HepG2 (cell line): ENCODE data around the gene CELF4. TPM values are rescaled to one million over a fixed set of nuclear protein-coding genes. Genes with fewer than 3 reads are reported as not detected.

Experiments
- ATAC-seq: fragments of 200-7000 bp; cut with Tn5 transposase; 3 replicates; pipeline ENCODE4 v1.9.1; 2020; ENCODE audit warnings: mild to moderate bottlenecking, moderate library complexity
- BruUV-seq: library from RNA; stranded (reverse); fragments of 400-500 nt; replicated peaks from 2 replicates; lab custom pipeline; 2021; lab: Mats Ljungman, UMichigan
- CTCF ChIA-PET: fragments of 300-600 bp; formaldehyde crosslinking; extraction: SDS; loops from one replicate; lab custom pipeline; 2021; ENCODE audit warnings: low total read pairs, inconsistent platforms, low intra/inter-chr PET ratio; lab: Yijun Ruan, JAX
- POLR2A ChIA-PET: fragments of 350-600 bp; sonication (Branson Sonifier 250); formaldehyde crosslinking; loops from one replicate; lab custom pipeline; 2020; ENCODE audit warnings: antibody characterized with exemption, inconsistent platforms; lab: Yijun Ruan, JAX
- DNase-seq: peaks from one replicate; pipeline ENCODE4 v3.0.0-alpha.2; 2015; ENCODE audit warnings: low spot score
- FAIRE-seq: peaks from 3 replicates; lab custom pipeline; 2011; peaks lifted over from hg19 to GRCh38; lab: Jason Lieb, UNC
- H2AFZ ChIP-seq: one replicate; pipeline ENCODE4 v1.6.1; 2011; ENCODE audit warnings: low read length, inconsistent platforms
- H3K27ac ChIP-seq: fragments of 300-600 bp; 3 replicates; pipeline ENCODE4 v1.8.0; 2011; ENCODE audit warnings: mixed run types, mild to moderate bottlenecking, mixed read lengths, low read length, inconsistent platforms; ENCODE audit not compliant: insufficient read depth; ENCODE audit errors: extremely low read length
- H3K27me3 ChIP-seq, 2 experiments: fragments of 200-600 bp in 1 of 2; 2 replicates in 1 of 2; 3 replicates in 1 of 2; pipeline versions ENCODE4 v1.6.0 to v1.8.0; 2011; ENCODE audit warnings: low read length in 2 of 2, mild to moderate bottlenecking in 2 of 2, moderate library complexity in 2 of 2, inconsistent platforms in 1 of 2; ENCODE audit not compliant: insufficient read depth in 2 of 2, control insufficient read depth in 1 of 2
- H3K36me3 ChIP-seq, 2 experiments: fragments of 200-600 bp in 1 of 2; replicated peaks in 1 of 2; 2 replicates in 1 of 2; 3 replicates in 1 of 2; pipeline versions ENCODE4 v1.5.1 to v1.8.0; 2011; ENCODE audit warnings: low read length in 2 of 2, inconsistent platforms in 1 of 2; ENCODE audit not compliant: insufficient read depth in 2 of 2, control insufficient read depth in 1 of 2
- H3K4me1 ChIP-seq: 2 replicates; pipeline ENCODE4 v1.5.1; 2012; ENCODE audit warnings: low read length, inconsistent platforms; ENCODE audit not compliant: insufficient read depth
- H3K4me2 ChIP-seq: 2 replicates; pipeline ENCODE4 v1.6.0; 2011; ENCODE audit warnings: low read depth, low read length, inconsistent platforms
- H3K4me3 ChIP-seq, 3 experiments: fragments of 200-600 bp in 1 of 3; sonication (generic), shearing (Covaris generic) in 1 of 3; replicated peaks in 1 of 3; 2 replicates each; pipeline ENCODE4 v1.5.1; 2011 to 2016; ENCODE audit warnings: low read length in 3 of 3, inconsistent platforms in 2 of 3, low read depth in 2 of 3, mild to moderate bottlenecking in 2 of 3, control low read depth in 1 of 3, mixed read lengths in 1 of 3; ENCODE audit not compliant: insufficient read depth in 1 of 3
- H3K79me2 ChIP-seq: one replicate; pipeline ENCODE4 v1.6.1; 2011; ENCODE audit warnings: low read length, inconsistent platforms; ENCODE audit not compliant: insufficient read depth
- H3K9ac ChIP-seq: 2 replicates; pipeline ENCODE4 v1.6.0; 2011; ENCODE audit warnings: mild to moderate bottlenecking, low read depth, low read length, inconsistent platforms; ENCODE audit not compliant: insufficient read depth
- H3K9me3 ChIP-seq: 2 replicates; pipeline ENCODE4 v1.5.1; 2012; ENCODE audit warnings: mild to moderate bottlenecking, low read length
- H4K20me1 ChIP-seq: 2 replicates; pipeline ENCODE4 v1.6.0; 2011; ENCODE audit warnings: inconsistent platforms, mild to moderate bottlenecking, low read length, moderate library complexity; ENCODE audit not compliant: insufficient read depth
- ARID2 ChIP-seq: sonication (generic); formaldehyde crosslinking; IDR thresholded peaks from 2 replicates; pipeline ENCODE4 v1.8.1; 2022; ENCODE audit warnings: mild to moderate bottlenecking, missing genetic modification reagents, borderline replicate concordance
- E2F5 ChIP-seq: sonication (generic); formaldehyde crosslinking; conservative IDR thresholded peaks from 2 replicates; pipeline ENCODE4 v1.4.0; 2020; ENCODE audit warnings: missing genetic modification reagents
- HOXA3 ChIP-seq: sonication (generic); formaldehyde crosslinking; IDR thresholded peaks from 2 replicates; pipeline ENCODE4 v1.5.0; 2020; ENCODE audit warnings: missing genetic modification reagents
- MATR3 ChIP-seq: sonication (generic); formaldehyde crosslinking; IDR thresholded peaks from 2 replicates; pipeline ENCODE4 v1.4.0; 2020; ENCODE audit warnings: missing genetic modification reagents
- NFE2L1 ChIP-seq: sonication (generic); formaldehyde crosslinking; IDR thresholded peaks from 2 replicates; pipeline ENCODE4 v1.4.0; 2020; ENCODE audit warnings: missing genetic modification reagents, mild to moderate bottlenecking, borderline replicate concordance
- SMC3 ChIP-seq: IDR thresholded peaks from 2 replicates; pipeline ENCODE4 v1.6.1; 2011; ENCODE audit warnings: low read length, improper control_type of control experiment
- SNAPC2 ChIP-seq: sonication (generic); formaldehyde crosslinking; IDR thresholded peaks from 2 replicates; pipeline ENCODE4 v1.8.1; 2022; ENCODE audit warnings: mild to moderate bottlenecking, missing genetic modification reagents
- TBP ChIP-seq: sonication (generic); formaldehyde crosslinking; IDR thresholded peaks from 2 replicates; pipeline ENCODE4 v1.5.0; 2020; ENCODE audit warnings: missing genetic modification reagents
- ZNF121 ChIP-seq: sonication (generic); formaldehyde crosslinking; IDR thresholded peaks from 2 replicates; pipeline ENCODE4 v1.5.0; 2020; ENCODE audit warnings: mild to moderate bottlenecking, missing genetic modification reagents
- ZNF138 ChIP-seq: sonication (generic); formaldehyde crosslinking; IDR thresholded peaks from 2 replicates; pipeline ENCODE4 v1.5.0; 2020; ENCODE audit warnings: mild to moderate bottlenecking, low read depth, missing genetic modification reagents
- ZNF33B ChIP-seq: sonication (generic); formaldehyde crosslinking; IDR thresholded peaks from 2 replicates; pipeline ENCODE4 v1.5.1; 2020; ENCODE audit warnings: mild to moderate bottlenecking, missing genetic modification reagents
- ZNF350 ChIP-seq: sonication (generic); formaldehyde crosslinking; IDR thresholded peaks from 2 replicates; pipeline ENCODE4 v1.4.0; 2020; ENCODE audit warnings: mild to moderate bottlenecking, low read depth, missing genetic modification reagents, borderline replicate concordance
- ZNF414 ChIP-seq: sonication (generic); formaldehyde crosslinking; IDR thresholded peaks from 2 replicates; pipeline ENCODE4 v1.5.0; 2020; ENCODE audit warnings: missing genetic modification reagents
- ZNF713 ChIP-seq: sonication (generic); formaldehyde crosslinking; IDR thresholded peaks from 2 replicates; pipeline ENCODE4 v1.4.0; 2020; ENCODE audit warnings: mild to moderate bottlenecking, missing genetic modification reagents
- ZSCAN22 ChIP-seq: sonication (generic); formaldehyde crosslinking; IDR thresholded peaks from 2 replicates; pipeline ENCODE4 v1.4.0; 2020; ENCODE audit warnings: mild to moderate bottlenecking, missing genetic modification reagents
- ZSCAN25 ChIP-seq: sonication (generic); formaldehyde crosslinking; IDR thresholded peaks from 2 replicates; pipeline ENCODE4 v1.8.0; 2022; ENCODE audit warnings: mild to moderate bottlenecking, missing genetic modification reagents
- ZSCAN5A ChIP-seq: sonication (generic); formaldehyde crosslinking; IDR thresholded peaks from 2 replicates; pipeline ENCODE4 v1.8.0; 2022; ENCODE audit warnings: mild to moderate bottlenecking, missing genetic modification reagents, borderline replicate concordance
- WGBS: methylation state at CpG from one replicate; pipeline ENCODE4 v1.1.6; 2017; ENCODE audit warnings: low lambda C conversion rate; 5-methylcytosine and 5-hydroxymethylcytosine counted together
- in situ Hi-C: cut with HindIII; loops from 2 replicates; pipeline ENCODE4 v1.10.0; 2017; ENCODE audit warnings: low pct_unique_long_range_greater_than_20kb; ENCODE audit not compliant: extremely low pct_ligation_motif_present
- intact Hi-C: fragments of 100-400 bp; cut with micrococcal nuclease; formaldehyde crosslinking; loops from one replicate; pipeline ENCODE4 v1.10.0; 2022; ENCODE audit not compliant: unreplicated experiment
- polyA plus RNA-seq, 8 experiments: library from polyadenylated mRNA; depleted of rRNA in 3 of 8; stranded (reverse) in 7 of 8; unstranded in 1 of 8; fragments of >200 nt; fragmentation: Illumina TruSeq in 4 of 8; extraction: Trizol in 4 of 8; gene quantifications; 2 replicates each; pipeline versions ENCODE4 v1.2.1 to v1.2.3, GENCODE V29; 2011 to 2016; ENCODE audit warnings: low read depth in 4 of 8, missing spikeins in 1 of 8, mixed read lengths in 1 of 8; ENCODE audit not compliant: insufficient read depth in 1 of 8
- total RNA-seq, 5 experiments: library from RNA; depleted of rRNA; stranded (reverse); fragments of >200 nt; fragmentation: Illumina TruSeq; extraction: Trizol; gene quantifications; 2 replicates each; pipeline ENCODE4 v1.2.3, GENCODE V29; 2016; ENCODE audit warnings: low read depth in 1 of 5
- TF ChIP-seq, protein P1 (sequence below): sonication (generic); formaldehyde crosslinking; IDR thresholded peaks from 2 replicates; pipeline ENCODE4 v1.4.0; 2020; ENCODE audit warnings: missing genetic modification reagents

The CELF4 gene
- total and polyA plus RNA-seq, 2 of the 13 experiments (the other 11 are each of a cell fraction or from before 2014, with no cell fraction given), result not detected

- CTCF ChIA-PET, result no interaction called here
- 11% methylated on average over 3 of the region's 5 CpGs for WGBS
- BruUV-seq, result no TSS peak
- intact Hi-C loops, result no loop called here
- TF ChIP-seq ZNF350 (CRISPR knock-in tag) (no peak), ARID2 (no peak), HOXA3 (no peak), ZNF414 (CRISPR knock-in tag) (no peak), MATR3 (no peak), SNAPC2 (CRISPR knock-in tag) (no peak), ZSCAN25 (CRISPR knock-in tag) (no peak), TBP (CRISPR knock-in tag) (no peak), ZNF33B (no peak), ZSCAN22 (no peak), SMC3 (no peak), ZNF138 (CRISPR knock-in tag) (no peak), NFE2L1 (CRISPR knock-in tag) (no peak), ZNF713 (CRISPR knock-in tag) (no peak), E2F5 (CRISPR knock-in tag) (no peak), ZNF121 (CRISPR knock-in tag) (no peak), ZSCAN5A (no peak)
- TF ChIP-seq, protein P1, sequence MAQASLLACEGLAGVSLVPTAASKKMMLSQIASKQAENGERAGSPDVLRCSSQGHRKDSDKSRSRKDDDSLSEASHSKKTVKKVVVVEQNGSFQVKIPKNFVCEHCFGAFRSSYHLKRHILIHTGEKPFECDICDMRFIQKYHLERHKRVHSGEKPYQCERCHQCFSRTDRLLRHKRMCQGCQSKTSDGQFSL, result no peak
- TF ChIP-seq, all 625 proteins: peak for 0
- Histone ChIP-seq H3K4me1 (no peaks in the 10 kb centered on the region), H4K20me1 (no peaks in the 10 kb centered on the region), H3K9me3 (no peaks in the 10 kb centered on the region), H3K79me2 (no peaks in the 10 kb centered on the region), H3K27me3 (peaks cover 2 to 33% of the 10 kb centered on the region in 2 experiments; a peak in 3 of 5 replicates), H3K9ac (no peak overlapping the region), H3K4me3 (no peak overlapping the region), H2AFZ (no peak overlapping the region), H3K27ac (no peak overlapping the region), H3K4me2 (no peak overlapping the region), H3K36me3 (no peaks in the 10 kb centered on the region)
- DNase-seq (no peak), ATAC-seq (no peak), FAIRE-seq (no peak)
- POLR2A ChIA-PET, result no interaction called here
- in situ Hi-C loops, result no loop called here
Measured at GRCh38 chr18:37396971-37397720, 168.5 kb downstream of the CELF4 start.
